Astrocyte of the spinal cord (primary cell): ENCODE results near the gene OR51I2.

Experiments used
- DNase-seq: peaks from one replicate; pipeline ENCODE4 v3.0.0; 2011; ENCODE audit warnings: low read depth, low spot score
- H3K4me3 ChIP-seq: 2 replicates; pipeline ENCODE4 v1.5.1; 2011; ENCODE audit warnings: low read depth, mild to moderate bottlenecking, low read length, moderate library complexity
- in situ Hi-C: cut with HindIII; loops from 2 replicates; pipeline ENCODE4 v1.10.0; 2017; ENCODE audit warnings: low sequenced_read_pairs
- TF ChIP-seq, protein P1 (sequence below): IDR thresholded peaks from 2 replicates; pipeline ENCODE4 v1.5.1; 2012; ENCODE audit warnings: low read depth, mild to moderate bottlenecking, low read length, inconsistent platforms

OR51I2 gene

GRCh38 chr11:5486003-5486402 is 36.9 kb downstream of the OR51I2 start:
- DNase-seq = no peak
- no peak overlapping the region for H3K4me3 ChIP-seq
- TF ChIP-seq, protein P1, sequence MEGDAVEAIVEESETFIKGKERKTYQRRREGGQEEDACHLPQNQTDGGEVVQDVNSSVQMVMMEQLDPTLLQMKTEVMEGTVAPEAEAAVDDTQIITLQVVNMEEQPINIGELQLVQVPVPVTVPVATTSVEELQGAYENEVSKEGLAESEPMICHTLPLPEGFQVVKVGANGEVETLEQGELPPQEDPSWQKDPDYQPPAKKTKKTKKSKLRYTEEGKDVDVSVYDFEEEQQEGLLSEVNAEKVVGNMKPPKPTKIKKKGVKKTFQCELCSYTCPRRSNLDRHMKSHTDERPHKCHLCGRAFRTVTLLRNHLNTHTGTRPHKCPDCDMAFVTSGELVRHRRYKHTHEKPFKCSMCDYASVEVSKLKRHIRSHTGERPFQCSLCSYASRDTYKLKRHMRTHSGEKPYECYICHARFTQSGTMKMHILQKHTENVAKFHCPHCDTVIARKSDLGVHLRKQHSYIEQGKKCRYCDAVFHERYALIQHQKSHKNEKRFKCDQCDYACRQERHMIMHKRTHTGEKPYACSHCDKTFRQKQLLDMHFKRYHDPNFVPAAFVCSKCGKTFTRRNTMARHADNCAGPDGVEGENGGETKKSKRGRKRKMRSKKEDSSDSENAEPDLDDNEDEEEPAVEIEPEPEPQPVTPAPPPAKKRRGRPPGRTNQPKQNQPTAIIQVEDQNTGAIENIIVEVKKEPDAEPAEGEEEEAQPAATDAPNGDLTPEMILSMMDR = no peak
- in situ Hi-C loops = no loop called here

- in situ Hi-C loops = no loop called here
- DNase-seq = no peak
- H3K4me3 ChIP-seq = no peak overlapping the region
Observed at GRCh38 chr11:5486421-5486820, 37.3 kb downstream of the OR51I2 start.

GRCh38 chr11:5488385-5488784 is 39.3 kb downstream of the OR51I2 start, which contains the start of gene OR52D1:
Gene OR52D1, plus strand, starts transcription at chr11:5488685. Its CDS starts 22 bp downstream, at chr11:5488707.
- in situ Hi-C loops = no loop called here
- no peak for DNase-seq
- H3K4me3 ChIP-seq = no peak within 1 kb of the TSS
- TF ChIP-seq, protein P1 = no peak

More at GRCh38 chr11:5486421-5486820, 37.3 kb downstream of the OR51I2 start:
- TF ChIP-seq, protein P1 = no peak

DNA sequence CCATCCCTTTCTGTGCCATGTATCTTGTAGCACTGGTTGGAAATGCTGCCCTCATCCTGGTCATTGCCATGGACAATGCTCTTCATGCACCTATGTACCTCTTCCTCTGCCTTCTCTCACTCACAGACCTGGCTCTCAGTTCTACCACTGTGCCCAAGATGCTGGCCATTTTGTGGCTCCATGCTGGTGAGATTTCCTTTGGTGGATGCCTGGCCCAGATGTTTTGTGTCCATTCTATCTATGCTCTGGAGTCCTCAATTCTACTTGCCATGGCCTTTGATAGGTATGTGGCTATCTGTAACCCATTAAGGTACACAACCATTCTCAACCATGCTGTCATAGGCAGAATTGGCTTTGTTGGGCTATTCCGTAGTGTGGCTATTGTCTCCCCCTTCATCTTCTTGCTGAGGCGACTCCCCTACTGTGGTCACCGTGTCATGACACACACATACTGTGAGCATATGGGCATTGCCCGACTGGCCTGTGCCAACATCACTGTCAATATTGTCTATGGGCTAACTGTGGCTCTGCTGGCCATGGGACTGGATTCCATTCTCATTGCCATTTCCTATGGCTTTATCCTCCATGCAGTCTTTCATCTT is 39.8 kb downstream of the OR51I2 start:
- no peak for DNase-seq
- TF ChIP-seq, protein P1 = no peak
- H3K4me3 ChIP-seq = no peak overlapping the region
- in situ Hi-C loops = no loop called here

DNA sequence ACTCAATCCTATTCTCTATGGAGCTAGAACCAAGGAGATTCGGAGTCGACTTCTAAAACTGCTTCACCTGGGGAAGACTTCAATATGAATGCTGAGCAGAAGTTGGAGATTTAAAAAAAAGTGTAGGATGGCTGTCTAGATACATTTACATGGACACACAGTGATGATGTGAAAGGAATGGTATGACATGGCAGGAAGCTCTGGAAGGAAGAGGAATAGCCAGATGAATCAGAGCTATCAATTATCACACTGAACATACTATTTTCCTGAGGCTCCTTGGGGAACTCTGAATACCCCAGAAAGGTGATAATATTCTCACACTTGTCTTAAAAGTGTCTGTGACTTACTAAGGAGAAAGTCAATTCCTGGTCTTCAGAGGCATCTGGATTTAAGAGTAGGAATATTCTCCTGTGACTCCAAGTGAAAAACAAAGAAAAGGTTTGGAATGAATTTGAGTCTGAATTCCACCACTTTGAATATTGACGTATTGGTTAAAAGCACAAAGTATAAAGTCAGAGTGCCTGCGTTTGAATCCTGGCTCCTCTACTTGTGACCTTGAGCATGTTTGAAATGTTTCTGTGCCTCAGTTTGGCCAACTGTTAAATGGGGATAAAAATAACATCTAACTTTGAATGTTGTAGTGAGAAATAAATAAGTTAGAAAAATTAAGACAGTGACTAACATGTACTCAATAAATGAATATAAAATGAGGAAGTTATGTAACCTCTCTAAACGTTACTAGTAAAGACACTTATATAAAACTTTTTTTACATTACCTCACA is 40.6 kb downstream of the OR51I2 start:
- H3K4me3 ChIP-seq = no peak overlapping the region
- DNase-seq = peak; percentile 3
- in situ Hi-C loops = no loop called here
- TF ChIP-seq, protein P1 = no peak

DNA sequence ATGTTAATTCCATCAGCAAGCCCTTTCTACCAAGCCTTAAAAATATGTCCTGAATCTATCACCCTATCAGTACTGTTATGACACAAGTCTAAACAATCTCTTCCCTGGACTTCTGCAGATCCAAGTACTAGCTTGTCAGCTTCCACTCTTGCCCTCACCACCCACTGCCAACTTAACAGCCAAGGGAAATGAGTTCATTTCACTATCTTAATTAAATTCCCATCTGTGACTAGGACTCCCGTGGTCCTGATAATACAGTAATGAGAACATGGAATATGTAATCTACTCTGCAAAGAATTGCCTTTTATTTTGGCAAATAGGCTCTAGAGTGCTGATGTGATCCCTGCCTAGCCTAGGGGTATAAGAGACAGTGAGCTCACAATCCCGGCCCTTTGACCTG is 50.5 kb downstream of the OR51I2 start:
- no peak overlapping the region for H3K4me3 ChIP-seq
- TF ChIP-seq, protein P1 = no peak
- in situ Hi-C loops = no loop called here
- no peak for DNase-seq
